HG02884 (cell line): ENCODE results near the gene STARD13.

Experiments used
- ATAC-seq: cut with Tn5 transposase; IDR thresholded peaks from one replicate; pipeline ENCODE4 v1.9.1; 2021; ENCODE audit warnings: mild to moderate bottlenecking, moderate library complexity; ENCODE audit not compliant: unreplicated experiment

STARD13 gene

GRCh38 chr13:33153421-33154404 lies 131.8 kb downstream of the STARD13 start:
- no peak for ATAC-seq

GRCh38 chr13:33152389-33152788 lies 133.2 kb downstream of the STARD13 start:
- ATAC-seq = no peak

- no peak for ATAC-seq
These were observed 134.9 kb downstream of the STARD13 start for GRCh38 chr13:33150662-33151061.

GRCh38 chr13:33150126-33150525 lies 135.4 kb downstream of the STARD13 start:
- no peak for ATAC-seq

- no peak for ATAC-seq
These were observed 137.7 kb downstream of the STARD13 start for GRCh38 chr13:33147832-33148231.

- ATAC-seq = peak; percentile 82
These were observed 138.5 kb downstream of the STARD13 start for GRCh38 chr13:33146843-33147611.

GRCh38 chr13:33145667-33146066 lies 139.9 kb downstream of the STARD13 start:
- no peak for ATAC-seq

- peak; percentile 35 for ATAC-seq
These were observed 141.2 kb downstream of the STARD13 start for GRCh38 chr13:33144358-33144784.

GRCh38 chr13:33139780-33140535 lies 145.6 kb downstream of the STARD13 start:
- no peak for ATAC-seq

- no peak for ATAC-seq
These were observed 146.4 kb downstream of the STARD13 start for GRCh38 chr13:33139184-33139583.

GRCh38 chr13:33138441-33138840 lies 147.1 kb downstream of the STARD13 start:
- ATAC-seq = no peak

- ATAC-seq = no peak
These were observed 147.8 kb downstream of the STARD13 start for GRCh38 chr13:33137721-33138120.

GRCh38 chr13:33135097-33135496 lies 150.5 kb downstream of the STARD13 start:
- no peak for ATAC-seq

- ATAC-seq = no peak
These were observed 151.3 kb downstream of the STARD13 start for GRCh38 chr13:33134213-33134612.

GRCh38 chr13:33132644-33133440 lies 152.7 kb downstream of the STARD13 start:
- no peak for ATAC-seq

- no peak for ATAC-seq
These were observed 155.7 kb downstream of the STARD13 start for GRCh38 chr13:33129886-33130285.

- no peak for ATAC-seq
These were observed 156.3 kb downstream of the STARD13 start for GRCh38 chr13:33129094-33129832.

GRCh38 chr13:33128134-33128533 lies 157.4 kb downstream of the STARD13 start:
- no peak for ATAC-seq

- ATAC-seq = no peak
These were observed 158.5 kb downstream of the STARD13 start for GRCh38 chr13:33127009-33127551.
